Right lung (tissue), 5 donors: ENCODE measurements around the gene SUPT4H1. TPM values are rescaled to one million over a fixed set of nuclear protein-coding genes. Genes with fewer than 3 reads are reported as not detected.

ENCODE experiments used
- DNase-seq, 2 donors: peaks; one replicate each; pipeline ENCODE4 v3.0.0-alpha.2; 2013
- polyA plus RNA-seq, 5 donors: library from polyadenylated mRNA; unstranded; fragments of 120-200 nt; gene quantifications; one replicate each; pipeline versions ENCODE4 v1.2.1 to v1.2.3, GENCODE V29; 2013; ENCODE audit warnings: inconsistent platforms in 1 of 5, low replicate concordance in 1 of 5; ENCODE audit not compliant: insufficient read length in 5 of 5, insufficient read depth in 1 of 5

Gene SUPT4H1
- polyA plus RNA-seq, 5 donors: 123 to 142 (median 135) TPM

- DNase-seq: no peak
Measured at GRCh38 chr17:58365185-58365979, 13.4 kb upstream of the SUPT4H1 start.

- no peak for DNase-seq
Measured at GRCh38 chr17:58364270-58364942, 12.4 kb upstream of the SUPT4H1 start.

- no peak for DNase-seq
Measured at GRCh38 chr17:58363457-58364185, 11.6 kb upstream of the SUPT4H1 start.

- no peak for DNase-seq
Measured at GRCh38 chr17:58362368-58363014, 10.5 kb upstream of the SUPT4H1 start.

- DNase-seq: no peak
Measured at GRCh38 chr17:58360296-58361063, 8.5 kb upstream of the SUPT4H1 start.

GRCh38 chr17:58358408-58359172 is 6.6 kb upstream of the SUPT4H1 start:
- DNase-seq: no peak

GRCh38 chr17:58357312-58358297 is 5.6 kb upstream of the SUPT4H1 start:
- no peak for DNase-seq

GRCh38 chr17:58356231-58356630 is 4.2 kb upstream of the SUPT4H1 start:
- no peak for DNase-seq

GRCh38 chr17:58354541-58355216 is 2.7 kb upstream of the SUPT4H1 start:
- DNase-seq: no peak

GRCh38 chr17:58353389-58353825 is 1.4 kb upstream of the SUPT4H1 start:
- DNase-seq: no peak

GRCh38 chr17:58352596-58353388 is 791 bp upstream of the SUPT4H1 start:
- DNase-seq: no peak

GRCh38 chr17:58351182-58351581 is 819 bp downstream of the SUPT4H1 start:
- DNase-seq: no peak

GRCh38 chr17:58348038-58348437 is 4.0 kb downstream of the SUPT4H1 start:
- DNase-seq: no peak

GRCh38 chr17:58345500-58345899 is 6.5 kb downstream of the SUPT4H1 start:
- no peak for DNase-seq

- DNase-seq: no peak
Measured at GRCh38 chr17:58344791-58345157, 7.2 kb downstream of the SUPT4H1 start.

GRCh38 chr17:58344047-58344790 is 7.8 kb downstream of the SUPT4H1 start:
- DNase-seq: no peak

GRCh38 chr17:58343131-58343530 is 8.9 kb downstream of the SUPT4H1 start:
- no peak for DNase-seq
